A549 treated with AZD2906 at 1 μM for 4 hours (cell line): ENCODE results near the gene BIRC5. TPM values are rescaled to one million over a fixed set of nuclear protein-coding genes. Genes with fewer than 3 reads are reported as not detected.

ENCODE experiments used
- total RNA-seq: library from RNA; stranded (reverse); fragments of 200-300 nt; extraction: Qiagen RNA extraction; gene quantifications from 5 replicates; pipeline ENCODE4 v1.2.3, GENCODE V29; 2022

Gene BIRC5
- 93.1 to 114 TPM (median 97.6 TPM) in 5 replicates for total RNA-seq

DNA sequence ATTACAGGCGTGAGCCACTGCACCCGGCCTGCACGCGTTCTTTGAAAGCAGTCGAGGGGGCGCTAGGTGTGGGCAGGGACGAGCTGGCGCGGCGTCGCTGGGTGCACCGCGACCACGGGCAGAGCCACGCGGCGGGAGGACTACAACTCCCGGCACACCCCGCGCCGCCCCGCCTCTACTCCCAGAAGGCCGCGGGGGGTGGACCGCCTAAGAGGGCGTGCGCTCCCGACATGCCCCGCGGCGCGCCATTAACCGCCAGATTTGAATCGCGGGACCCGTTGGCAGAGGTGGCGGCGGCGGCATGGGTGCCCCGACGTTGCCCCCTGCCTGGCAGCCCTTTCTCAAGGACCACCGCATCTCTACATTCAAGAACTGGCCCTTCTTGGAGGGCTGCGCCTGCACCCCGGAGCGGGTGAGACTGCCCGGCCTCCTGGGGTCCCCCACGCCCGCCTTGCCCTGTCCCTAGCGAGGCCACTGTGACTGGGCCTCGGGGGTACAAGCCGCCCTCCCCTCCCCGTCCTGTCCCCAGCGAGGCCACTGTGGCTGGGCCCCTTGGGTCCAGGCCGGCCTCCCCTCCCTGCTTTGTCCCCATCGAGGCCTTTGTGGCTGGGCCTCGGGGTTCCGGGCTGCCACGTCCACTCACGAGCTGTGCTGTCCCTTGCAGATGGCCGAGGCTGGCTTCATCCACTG is at the start of gene BIRC5:
BIRC5 (plus strand) TSS at position 238 of the 690 bp plus-strand sequence; CDS start at position 302, 64 bp downstream.

DNA sequence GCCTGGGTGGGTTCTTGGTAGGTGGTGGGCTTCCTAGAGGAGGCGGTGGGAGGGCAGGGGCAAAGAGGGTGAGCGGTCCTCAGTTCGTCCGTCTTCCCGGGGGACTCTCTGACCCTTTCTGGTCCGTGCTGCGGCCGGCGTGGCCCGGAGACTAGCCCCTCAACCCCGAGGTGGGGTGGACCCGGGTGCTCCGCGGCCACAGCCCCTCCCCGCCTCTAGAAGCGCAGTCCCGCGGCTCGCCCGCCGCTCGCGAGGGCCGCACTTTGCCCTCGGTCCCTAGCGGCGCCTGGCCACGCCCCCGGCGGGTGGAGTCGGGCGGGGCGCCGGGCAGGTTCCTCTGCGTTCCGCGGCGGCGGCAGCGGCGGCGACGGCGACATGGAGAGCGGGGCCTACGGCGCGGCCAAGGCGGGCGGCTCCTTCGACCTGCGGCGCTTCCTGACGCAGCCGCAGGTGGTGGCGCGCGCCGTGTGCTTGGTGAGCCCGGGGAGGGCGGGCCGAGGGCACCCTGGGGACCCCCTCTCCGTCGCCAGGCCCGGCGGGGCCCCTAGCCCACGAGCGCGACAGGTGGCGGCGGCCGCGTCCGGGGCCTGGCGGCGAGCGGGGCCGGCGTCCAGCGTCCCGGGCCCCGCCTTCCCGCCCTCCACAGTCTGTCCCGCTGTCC is 45.7 kb upstream of the BIRC5 start, which contains the start of gene SYNGR2:
SYNGR2 (plus strand) TSS at position 340 of the 661 bp plus-strand sequence; CDS start at position 376, 36 bp downstream.

DNA sequence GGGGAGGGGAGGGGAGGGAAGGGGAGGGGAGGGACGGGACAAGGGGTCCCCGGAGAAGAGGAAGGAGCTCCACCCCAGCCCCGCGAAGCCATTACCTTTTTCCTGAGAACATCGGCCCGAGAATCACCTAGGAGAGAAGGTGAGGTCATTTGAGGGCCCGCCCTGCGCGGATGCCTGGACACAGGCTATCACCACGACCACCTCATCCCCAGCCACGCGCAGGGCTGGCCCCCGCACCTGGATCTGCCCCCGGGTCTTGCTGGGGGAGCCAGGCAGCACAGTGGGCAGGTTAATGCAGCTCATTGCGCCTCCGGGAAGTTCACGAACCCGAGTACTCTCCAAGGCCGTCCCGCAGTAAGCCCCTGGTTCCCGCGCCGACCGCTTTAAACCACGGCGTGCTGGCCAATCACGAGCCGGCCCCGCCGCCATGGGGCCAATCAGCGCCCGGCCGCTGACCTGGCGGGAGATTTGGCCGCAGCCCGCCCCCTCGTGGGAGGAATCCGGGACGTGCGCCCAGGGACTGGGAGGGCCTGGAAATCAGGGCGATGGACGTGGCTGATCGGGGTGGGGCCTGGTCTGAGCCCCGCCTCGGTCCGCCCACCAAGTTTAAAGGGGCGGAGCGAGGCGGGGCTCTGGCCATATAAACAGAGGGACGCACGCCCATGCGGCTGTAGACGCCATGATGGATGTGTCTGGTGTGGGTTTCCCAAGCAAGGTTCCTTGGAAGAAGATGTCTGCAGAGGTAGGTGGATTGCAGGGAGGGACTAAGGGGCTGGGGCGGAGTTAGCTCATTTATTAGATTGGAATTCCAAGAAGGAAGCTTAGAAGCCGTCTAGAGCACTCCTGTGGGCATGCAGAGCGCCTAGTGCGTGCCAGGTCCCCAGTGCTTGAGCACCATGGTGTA is 27.1 kb upstream of the BIRC5 start, which contains the start of the genes AFMID and TK1:
AFMID (plus strand) TSS at position 671 of the 904 bp plus-strand sequence; CDS start at position 680, 9 bp downstream.
TK1 (minus strand) TSS at position 361 of the 904 bp plus-strand sequence; CDS start at position 303, 58 bp downstream.

DNA sequence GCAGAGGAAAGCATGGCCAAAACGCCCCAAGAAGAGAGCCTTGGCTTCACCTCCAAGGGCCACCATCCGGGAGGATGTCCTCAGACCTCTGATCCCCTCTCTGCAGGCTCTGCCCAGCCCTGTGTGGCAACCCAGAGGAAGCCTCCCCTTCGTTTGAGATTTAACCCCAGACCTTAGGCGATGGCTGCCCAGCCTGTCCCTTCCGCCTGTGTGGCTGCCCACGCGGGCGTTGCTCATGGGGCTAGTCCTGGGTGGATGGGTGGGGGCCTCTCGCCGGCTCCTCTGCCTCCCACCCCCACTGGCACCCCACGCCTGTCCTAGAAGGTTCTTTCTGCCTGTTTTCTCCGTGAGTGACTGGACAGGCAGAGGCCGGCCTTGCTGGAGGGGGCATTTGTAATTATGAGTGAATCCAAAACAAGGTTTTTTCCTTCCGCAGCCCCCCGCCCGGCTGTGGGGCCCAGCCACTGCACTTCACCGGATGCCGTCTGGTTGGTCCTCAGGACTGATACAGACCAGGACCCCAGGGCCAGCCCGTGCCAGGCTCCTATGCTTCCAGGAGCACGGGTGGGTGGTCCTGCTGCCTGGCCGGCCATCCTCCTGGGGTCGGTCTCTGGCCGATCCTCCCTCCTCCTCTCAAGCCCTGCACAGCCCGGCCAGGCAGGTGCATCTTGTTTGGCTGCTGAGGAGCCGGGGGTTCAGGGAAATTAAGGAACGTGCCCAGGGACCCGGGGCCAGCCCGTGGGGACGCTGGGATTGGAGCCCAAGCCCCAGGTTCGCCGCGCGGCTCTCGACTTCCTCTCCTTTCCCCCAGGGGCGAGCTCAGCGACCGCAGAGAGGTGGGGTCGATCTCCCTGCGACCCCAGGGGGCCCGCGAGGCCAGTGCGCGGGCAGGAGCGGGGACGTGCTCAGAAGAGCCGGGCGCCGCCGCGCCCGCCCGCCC is 17.2 kb downstream of the BIRC5 start, which contains the start of gene TMEM235:
TMEM235 (plus strand) TSS at position 636 of the 940 bp plus-strand sequence. CDS start 393 bp downstream, outside the sequence.

Other genes starting within 250 kb of the BIRC5 start
- gene TMC6, start 85.5 kb upstream of the BIRC5 start, total RNA-seq = 7.7 to 12.7 TPM (median 10.9 TPM) in 5 replicates
- gene TMC8, start 83.5 kb upstream of the BIRC5 start, total RNA-seq = 0.14 to 0.30 TPM (median 0.25 TPM) in 5 replicates
- gene C17orf99, start 67.9 kb upstream of the BIRC5 start, total RNA-seq = not detected in 5 replicates
- 117 to 208 TPM (median 186 TPM) in 5 replicates for gene SYNGR2, start 45.7 kb upstream of the BIRC5 start, total RNA-seq
- gene TK1, start 27.2 kb upstream of the BIRC5 start, total RNA-seq = 237 to 293 TPM (median 246 TPM) in 5 replicates
- gene AFMID, start 26.9 kb upstream of the BIRC5 start, total RNA-seq = 35.2 to 55.4 TPM (median 36.3 TPM) in 5 replicates
- not detected in 5 replicates for gene TMEM235, start 17.4 kb downstream of the BIRC5 start, total RNA-seq
- 27.7 to 35.1 TPM (median 32.4 TPM) in 5 replicates for gene SOCS3, start 145.8 kb downstream of the BIRC5 start, total RNA-seq
- 20.5 to 24.6 TPM (median 22.8 TPM) in 5 replicates for gene PGS1, start 164.4 kb downstream of the BIRC5 start, total RNA-seq